Neutrophil (primary cell): ENCODE results near the gene GAREM1.

Experiments
- H3K27ac ChIP-seq: fragments of 200-600 bp; sonication (generic); 2 replicates; pipeline ENCODE4 v1.5.1; 2016; ENCODE audit warnings: mild to moderate bottlenecking, moderate library complexity
- H3K27me3 ChIP-seq: fragments of 200-600 bp; sonication (generic); 2 replicates; pipeline ENCODE4 v1.6.0; 2016; ENCODE audit warnings: mild to moderate bottlenecking
- H3K36me3 ChIP-seq: fragments of 200-600 bp; sonication (generic); 2 replicates; pipeline ENCODE4 v1.5.1; 2017
- H3K4me1 ChIP-seq, 2 experiments: fragments of 200-600 bp in 1 of 2; sonication (generic) in 1 of 2; 1 replicate in 1 of 2; 2 replicates in 1 of 2; pipeline versions ENCODE4 v1.5.1 to v1.6.1; 2013 to 2016; ENCODE audit warnings: low read depth in 1 of 2, low read length in 1 of 2, mild to moderate bottlenecking in 1 of 2, moderate library complexity in 1 of 2; ENCODE audit not compliant: control insufficient read depth in 1 of 2, insufficient read depth in 1 of 2
- H3K4me3 ChIP-seq, 2 experiments: fragments of 200-600 bp in 1 of 2; sonication (generic) in 1 of 2; 1 replicate in 1 of 2; 2 replicates in 1 of 2; pipeline ENCODE4 v1.5.1; 2013 to 2016; ENCODE audit warnings: low read depth in 1 of 2, low read length in 1 of 2, mild to moderate bottlenecking in 1 of 2, moderate library complexity in 1 of 2
- H3K9me3 ChIP-seq: fragments of 200-600 bp; sonication (generic); 2 replicates; pipeline ENCODE4 v1.5.1; 2016
- CTCF ChIP-seq: fragments of 200-600 bp; sonication (generic); IDR thresholded peaks from 2 replicates; pipeline ENCODE4 v1.5.1; 2016; ENCODE audit warnings: antibody characterized with exemption

Gene GAREM1

GRCh38 chr18:32258558-32259204 lies 212.0 kb downstream of the GAREM1 start:
- H3K4me3 ChIP-seq, result no peak overlapping the region
- H3K27me3 ChIP-seq, result no peaks in the 10 kb centered on the region
- H3K27ac ChIP-seq, result no peak overlapping the region
- no peaks in the 10 kb centered on the region for H3K9me3 ChIP-seq
- no peaks in the 10 kb centered on the region for H3K36me3 ChIP-seq
- no peak for TF ChIP-seq CTCF
- no peaks in the 10 kb centered on the region for H3K4me1 ChIP-seq

GRCh38 chr18:32258148-32258547 lies 212.5 kb downstream of the GAREM1 start:
- H3K27me3 ChIP-seq, result no peaks in the 10 kb centered on the region
- H3K4me1 ChIP-seq, result no peaks in the 10 kb centered on the region
- no peak overlapping the region for H3K4me3 ChIP-seq
- H3K36me3 ChIP-seq, result no peaks in the 10 kb centered on the region
- H3K9me3 ChIP-seq, result no peaks in the 10 kb centered on the region
- H3K27ac ChIP-seq, result no peak overlapping the region
- TF ChIP-seq CTCF, result no peak

DNA sequence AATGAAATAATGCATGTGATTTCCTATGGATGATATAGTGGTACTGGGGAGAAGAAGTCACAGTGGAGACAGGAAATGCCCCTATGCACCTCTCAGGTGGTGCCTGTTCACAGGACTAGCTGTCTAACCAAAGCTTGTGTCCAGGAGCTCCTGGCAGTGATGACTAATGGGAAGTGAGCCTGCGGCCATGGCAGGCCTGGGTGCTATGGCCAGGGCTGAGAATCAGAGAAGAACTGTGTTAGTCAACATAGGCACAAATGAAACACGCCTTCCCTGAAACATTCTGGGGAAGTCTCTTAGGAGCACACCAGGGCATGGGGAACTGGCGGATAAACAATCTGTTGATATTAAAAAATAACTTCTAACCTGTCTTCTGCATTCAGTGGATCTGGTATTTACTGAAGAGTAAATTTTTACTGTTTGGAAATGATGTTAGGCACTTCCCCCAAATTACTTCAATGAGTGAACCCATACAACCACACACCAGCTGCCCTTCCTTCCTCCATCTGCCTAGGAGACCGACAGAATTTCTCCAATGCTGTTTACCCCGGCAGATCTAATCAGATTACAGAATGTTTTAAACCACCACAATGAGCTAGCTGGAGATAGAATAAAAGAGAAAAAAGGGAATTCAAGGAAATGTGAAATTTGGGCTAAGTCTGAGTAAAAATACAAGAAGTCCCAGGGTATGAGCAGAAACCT lies 213.4 kb downstream of the GAREM1 start:
- Histone ChIP-seq H3K4me1 (no peaks in the 10 kb centered on the region), H3K27me3 (no peaks in the 10 kb centered on the region), H3K9me3 (no peaks in the 10 kb centered on the region), H3K4me3 (no peak overlapping the region), H3K27ac (no peak overlapping the region), H3K36me3 (no peaks in the 10 kb centered on the region)
- no peak for TF ChIP-seq CTCF

GRCh38 chr18:32255570-32255969 lies 215.1 kb downstream of the GAREM1 start:
- Histone ChIP-seq H3K4me1 (no peaks in the 10 kb centered on the region), H3K9me3 (no peaks in the 10 kb centered on the region), H3K36me3 (no peaks in the 10 kb centered on the region), H3K27me3 (no peaks in the 10 kb centered on the region), H3K27ac (no peak overlapping the region), H3K4me3 (no peak overlapping the region)
- no peak for TF ChIP-seq CTCF

DNA sequence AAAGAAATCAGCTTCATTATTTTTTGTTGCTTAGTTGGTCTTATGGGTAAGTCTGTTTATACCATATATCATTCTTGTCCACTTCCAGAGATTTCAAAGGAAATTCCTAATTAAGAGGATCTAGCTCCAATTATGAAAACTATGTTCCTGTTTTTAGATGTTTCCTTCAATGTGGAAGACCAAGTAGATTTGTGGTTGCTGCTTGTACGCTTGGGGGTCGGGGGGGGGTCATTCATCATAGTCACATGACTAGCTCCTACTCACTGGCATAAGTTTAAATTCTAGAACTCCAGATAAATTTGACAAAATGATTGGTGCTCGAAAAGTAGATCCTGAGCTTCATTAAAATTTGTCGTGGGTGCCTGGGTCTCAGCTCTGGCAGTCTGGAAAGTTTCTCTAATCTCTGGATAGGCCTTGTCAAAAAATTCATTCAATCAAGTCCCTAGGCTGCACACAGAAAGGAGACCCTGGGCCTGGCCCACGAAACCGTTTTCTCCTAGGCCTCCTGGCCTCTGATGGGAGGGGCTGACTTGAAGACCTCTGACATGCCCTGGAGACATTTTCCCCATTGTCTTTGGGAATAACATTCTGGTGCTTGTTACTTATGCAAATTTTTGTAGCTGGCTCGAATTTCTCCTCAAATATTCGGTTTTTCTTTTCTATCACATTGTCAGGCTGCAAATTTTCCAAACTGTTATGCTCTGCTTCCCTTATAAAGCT lies 218.4 kb downstream of the GAREM1 start:
- TF ChIP-seq CTCF, result no peak

More for the DNA sequence above, 218.4 kb downstream of the GAREM1 start:
- Histone ChIP-seq H3K4me3 (no peak overlapping the region), H3K36me3 (no peaks in the 10 kb centered on the region), H3K4me1 (no peaks in the 10 kb centered on the region), H3K27me3 (no peaks in the 10 kb centered on the region), H3K9me3 (no peaks in the 10 kb centered on the region), H3K27ac (no peak overlapping the region)
